Endothelial cell (in vitro differentiated cells): ENCODE data around the gene WDFY2. TPM values are rescaled to one million over a fixed set of nuclear protein-coding genes. Genes with fewer than 3 reads are reported as not detected.

Experiments
- DNase-seq: peaks from one replicate; pipeline ENCODE4 v3.0.0; 2021; ENCODE audit warnings: low spot score
- H3K27ac Mint-ChIP-seq: one replicate; pipeline ENCODE4 v1.8.0; 2021; ENCODE audit warnings: mixed read lengths, inconsistent platforms; ENCODE audit not compliant: unreplicated experiment
- H3K27me3 Mint-ChIP-seq: one replicate; pipeline ENCODE4 v1.8.0; 2021; ENCODE audit warnings: mild to moderate bottlenecking, moderate library complexity, mixed read lengths, inconsistent platforms; ENCODE audit not compliant: unreplicated experiment
- H3K36me3 Mint-ChIP-seq: one replicate; pipeline ENCODE4 v1.8.0; 2021; ENCODE audit warnings: mild to moderate bottlenecking, low read depth, mixed read lengths, inconsistent platforms; ENCODE audit not compliant: unreplicated experiment
- H3K4me1 Mint-ChIP-seq: one replicate; pipeline ENCODE4 v1.8.0; 2021; ENCODE audit warnings: mild to moderate bottlenecking, mixed read lengths, inconsistent platforms; ENCODE audit not compliant: unreplicated experiment
- H3K4me3 Mint-ChIP-seq: one replicate; pipeline ENCODE4 v1.8.0; 2021; ENCODE audit warnings: mild to moderate bottlenecking, mixed read lengths, inconsistent platforms; ENCODE audit not compliant: unreplicated experiment
- H3K9me3 Mint-ChIP-seq: one replicate; pipeline ENCODE4 v1.8.0; 2021; ENCODE audit warnings: mixed read lengths, inconsistent platforms; ENCODE audit not compliant: unreplicated experiment
- total RNA-seq: library from RNA; stranded (reverse); fragmentation: NEBNext Ultra II Directional; extraction: Animal tissue kit (Norgen Biotek cat#: 25700); gene quantifications from one replicate; pipeline ENCODE4 v1.2.1, GENCODE V29; 2021; ENCODE audit not compliant: unreplicated experiment
- TF ChIP-seq, protein P1 (sequence below): fragments of 200-600 bp; sonication (generic); IDR thresholded peaks from one replicate; pipeline ENCODE4 v1.5.0; 2021; ENCODE audit warnings: antibody characterized with exemption; ENCODE audit not compliant: unreplicated experiment

The WDFY2 gene
- total RNA-seq, 1 donor from 2014 or later: 22.7 TPM

DNA sequence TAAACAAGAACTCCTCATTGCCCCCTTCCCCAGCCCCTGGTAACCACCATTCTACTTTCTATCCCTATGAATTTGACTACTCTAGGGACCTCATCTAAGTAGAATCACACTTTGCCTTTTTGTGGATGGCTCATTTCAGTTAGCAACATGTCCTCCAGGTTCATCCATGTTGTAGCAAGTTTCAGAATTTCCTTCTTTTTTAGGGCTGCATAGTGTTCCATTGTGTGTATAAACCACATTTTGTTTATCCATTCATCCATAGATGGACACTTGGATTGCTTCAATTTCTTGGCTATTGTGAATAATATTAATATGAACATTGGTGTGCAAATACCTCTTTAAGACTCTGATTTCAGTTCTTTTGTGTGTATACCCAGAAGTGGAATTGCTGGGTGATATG lies 224.5 kb downstream of the WDFY2 start:
- DNase-seq: no peak
- Mint-ChIP-seq H3K27me3 (peaks cover 7% of the 10 kb centered on the region), H3K27ac (no peak overlapping the region), H3K4me3 (no peak overlapping the region), H3K4me1 (peaks cover 41% of the 10 kb centered on the region), H3K36me3 (peaks cover 5% of the 10 kb centered on the region), H3K9me3 (no peaks in the 10 kb centered on the region)
- TF ChIP-seq, protein P1, sequence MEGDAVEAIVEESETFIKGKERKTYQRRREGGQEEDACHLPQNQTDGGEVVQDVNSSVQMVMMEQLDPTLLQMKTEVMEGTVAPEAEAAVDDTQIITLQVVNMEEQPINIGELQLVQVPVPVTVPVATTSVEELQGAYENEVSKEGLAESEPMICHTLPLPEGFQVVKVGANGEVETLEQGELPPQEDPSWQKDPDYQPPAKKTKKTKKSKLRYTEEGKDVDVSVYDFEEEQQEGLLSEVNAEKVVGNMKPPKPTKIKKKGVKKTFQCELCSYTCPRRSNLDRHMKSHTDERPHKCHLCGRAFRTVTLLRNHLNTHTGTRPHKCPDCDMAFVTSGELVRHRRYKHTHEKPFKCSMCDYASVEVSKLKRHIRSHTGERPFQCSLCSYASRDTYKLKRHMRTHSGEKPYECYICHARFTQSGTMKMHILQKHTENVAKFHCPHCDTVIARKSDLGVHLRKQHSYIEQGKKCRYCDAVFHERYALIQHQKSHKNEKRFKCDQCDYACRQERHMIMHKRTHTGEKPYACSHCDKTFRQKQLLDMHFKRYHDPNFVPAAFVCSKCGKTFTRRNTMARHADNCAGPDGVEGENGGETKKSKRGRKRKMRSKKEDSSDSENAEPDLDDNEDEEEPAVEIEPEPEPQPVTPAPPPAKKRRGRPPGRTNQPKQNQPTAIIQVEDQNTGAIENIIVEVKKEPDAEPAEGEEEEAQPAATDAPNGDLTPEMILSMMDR: no peak

DNA sequence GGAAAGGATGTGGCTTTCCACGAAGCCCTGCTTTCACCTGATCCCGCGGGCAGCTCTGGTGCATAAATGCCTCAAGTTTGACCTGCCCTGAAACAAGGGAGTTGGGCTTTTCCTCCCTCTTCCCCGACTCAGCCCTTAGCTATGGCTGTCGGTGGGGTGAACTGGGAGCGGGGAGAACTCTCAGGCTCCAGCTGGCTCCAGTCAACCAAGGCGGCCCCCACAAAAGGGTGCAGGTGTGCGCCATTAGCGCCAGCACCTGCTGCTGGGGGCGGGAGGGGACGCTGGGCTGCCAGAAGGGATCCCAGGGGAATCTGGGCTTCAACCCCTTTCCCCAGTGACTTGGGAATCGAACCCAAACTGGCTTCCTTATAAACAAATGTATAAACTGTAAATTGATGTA lies 226.8 kb downstream of the WDFY2 start:
- no peak for DNase-seq
- TF ChIP-seq, protein P1: no peak
- Mint-ChIP-seq H3K9me3 (no peaks in the 10 kb centered on the region), H3K4me1 (peaks cover 32% of the 10 kb centered on the region), H3K36me3 (no peaks in the 10 kb centered on the region), H3K4me3 (no peak overlapping the region), H3K27me3 (peaks cover 3% of the 10 kb centered on the region), H3K27ac (peak overlapping the region; percentile 51)

DNA sequence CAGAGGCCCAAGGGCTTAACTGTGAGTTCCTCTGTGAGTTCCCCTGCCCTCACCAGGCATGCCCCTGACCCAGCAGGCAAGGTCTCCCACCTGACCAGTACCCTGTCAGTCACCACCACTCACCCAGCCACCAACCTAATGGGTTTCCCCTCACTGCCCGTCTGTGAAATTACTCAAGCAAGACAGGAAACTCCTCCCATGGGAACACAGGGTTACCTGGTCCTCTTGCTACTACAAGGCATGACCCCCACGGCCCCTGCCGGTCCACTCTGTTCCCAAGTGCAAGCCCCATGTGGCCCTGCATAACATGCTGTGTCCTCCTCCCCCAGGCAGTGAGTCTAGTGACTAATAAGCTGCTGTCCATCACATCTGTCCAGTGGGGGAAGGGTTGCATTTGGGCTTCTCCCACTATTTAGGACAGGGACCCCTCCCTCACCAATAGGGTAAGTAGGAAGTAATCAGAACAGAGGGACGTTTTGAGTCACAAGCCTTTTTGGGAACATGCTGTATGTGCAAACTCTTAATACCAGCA lies 227.7 kb downstream of the WDFY2 start:
- DNase-seq: no peak
- H3K9me3 Mint-ChIP-seq: no peaks in the 10 kb centered on the region
- H3K27ac Mint-ChIP-seq: peak overlapping the region; percentile 51
- H3K4me1 Mint-ChIP-seq: peaks cover 33% of the 10 kb centered on the region
- no peaks in the 10 kb centered on the region for H3K36me3 Mint-ChIP-seq
- TF ChIP-seq, protein P1: no peak
- H3K27me3 Mint-ChIP-seq: peaks cover 2% of the 10 kb centered on the region
- H3K4me3 Mint-ChIP-seq: no peak overlapping the region

DNA sequence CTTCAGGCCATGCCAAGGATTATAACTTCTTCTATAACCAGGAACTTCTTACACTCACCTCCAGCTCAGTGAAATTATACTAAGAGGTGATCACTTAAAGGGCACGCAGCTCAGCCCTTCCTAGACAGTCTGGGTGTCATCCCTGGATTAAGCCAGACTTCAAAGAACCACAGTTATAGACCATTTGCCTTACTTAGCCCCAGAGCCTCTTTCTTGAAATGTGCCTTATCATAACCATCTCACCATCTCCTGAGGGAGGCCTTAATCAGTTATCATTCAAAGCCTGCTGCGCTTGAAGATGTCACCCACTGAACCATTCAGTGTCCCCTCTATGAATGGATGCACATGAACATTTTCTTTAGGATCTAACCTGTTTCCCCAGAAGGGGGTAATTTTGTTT lies 229.8 kb downstream of the WDFY2 start:
- Mint-ChIP-seq H3K27me3 (peaks cover 4% of the 10 kb centered on the region), H3K4me1 (peaks cover 30% of the 10 kb centered on the region), H3K4me3 (no peak overlapping the region), H3K27ac (no peak overlapping the region), H3K36me3 (no peaks in the 10 kb centered on the region), H3K9me3 (no peaks in the 10 kb centered on the region)
- no peak for DNase-seq
- TF ChIP-seq, protein P1: no peak

DNA sequence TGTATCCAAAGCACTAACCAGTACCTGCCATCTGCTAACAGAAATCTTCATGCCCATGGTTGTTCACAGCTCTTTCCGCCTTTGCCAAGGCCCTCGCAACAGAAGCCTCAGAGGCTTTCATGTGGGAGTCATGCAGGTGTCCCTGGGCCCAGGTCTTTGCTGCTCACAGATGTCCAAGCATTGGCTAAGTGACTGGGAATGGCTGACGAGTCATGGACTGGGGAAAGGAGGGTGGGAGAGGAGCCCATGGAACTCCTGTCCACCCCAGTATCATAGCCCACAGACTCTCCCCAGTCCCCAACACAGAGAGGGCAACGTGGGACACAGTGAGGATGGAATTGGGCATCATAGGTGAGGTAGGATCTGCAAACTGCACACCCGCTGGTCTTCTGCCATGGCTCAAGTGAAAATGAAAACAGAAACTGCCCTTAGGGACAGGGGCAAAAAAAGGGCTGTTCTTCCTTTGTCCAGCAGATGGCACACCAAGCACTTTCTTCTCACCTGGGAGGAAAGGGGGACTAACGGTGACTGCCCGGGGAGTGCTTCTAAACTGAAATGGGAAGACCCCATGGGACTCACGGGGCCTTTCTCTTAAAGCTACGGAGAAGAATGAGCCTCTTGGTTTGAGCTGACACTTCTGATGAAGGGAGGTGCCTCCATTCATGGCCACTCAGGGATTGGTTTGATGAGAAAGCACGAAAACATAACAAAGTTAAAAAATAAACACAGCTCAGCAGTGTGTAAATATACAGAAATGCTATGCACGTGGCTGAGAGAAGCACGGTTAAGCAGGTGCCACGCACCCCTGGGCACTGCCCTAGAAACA lies 230.8 kb downstream of the WDFY2 start:
- Mint-ChIP-seq H3K27me3 (peaks cover 6% of the 10 kb centered on the region), H3K9me3 (no peaks in the 10 kb centered on the region), H3K27ac (no peak overlapping the region), H3K4me1 (peaks cover 30% of the 10 kb centered on the region), H3K36me3 (no peaks in the 10 kb centered on the region), H3K4me3 (no peak overlapping the region)
- TF ChIP-seq, protein P1: peak; percentile 81
- peak; percentile 73 for DNase-seq
